Measurements from ENCODE around the gene MEF2C. TPM values are rescaled to one million over a fixed set of nuclear protein-coding genes. Genes with fewer than 3 reads are reported as not detected.
A peak's percentile ranks its signal among the peaks of the same experiment; 100 is the strongest.

The MEF2C gene
- total RNA-seq, 1 donor from 2014 or later, result under 0.01 TPM

- Histone ChIP-seq H3K4me3 (ENCODE audit: low read depth, low read length) (no peak overlapping the region), H3K27me3 (ENCODE audit: control insufficient read depth, insufficient read depth, low read length) (no peaks in the 10 kb centered on the region), H3K36me3 (ENCODE audit: control insufficient read depth, insufficient read depth, low read length) (no peaks in the 10 kb centered on the region)
- TF ChIP-seq, protein P1, sequence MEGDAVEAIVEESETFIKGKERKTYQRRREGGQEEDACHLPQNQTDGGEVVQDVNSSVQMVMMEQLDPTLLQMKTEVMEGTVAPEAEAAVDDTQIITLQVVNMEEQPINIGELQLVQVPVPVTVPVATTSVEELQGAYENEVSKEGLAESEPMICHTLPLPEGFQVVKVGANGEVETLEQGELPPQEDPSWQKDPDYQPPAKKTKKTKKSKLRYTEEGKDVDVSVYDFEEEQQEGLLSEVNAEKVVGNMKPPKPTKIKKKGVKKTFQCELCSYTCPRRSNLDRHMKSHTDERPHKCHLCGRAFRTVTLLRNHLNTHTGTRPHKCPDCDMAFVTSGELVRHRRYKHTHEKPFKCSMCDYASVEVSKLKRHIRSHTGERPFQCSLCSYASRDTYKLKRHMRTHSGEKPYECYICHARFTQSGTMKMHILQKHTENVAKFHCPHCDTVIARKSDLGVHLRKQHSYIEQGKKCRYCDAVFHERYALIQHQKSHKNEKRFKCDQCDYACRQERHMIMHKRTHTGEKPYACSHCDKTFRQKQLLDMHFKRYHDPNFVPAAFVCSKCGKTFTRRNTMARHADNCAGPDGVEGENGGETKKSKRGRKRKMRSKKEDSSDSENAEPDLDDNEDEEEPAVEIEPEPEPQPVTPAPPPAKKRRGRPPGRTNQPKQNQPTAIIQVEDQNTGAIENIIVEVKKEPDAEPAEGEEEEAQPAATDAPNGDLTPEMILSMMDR (IDR thresholded peaks at IDR 0.05; ENCODE audit: insufficient read depth, low read length, severe bottlenecking), result no peak
- DNase-seq (ENCODE audit: low read depth), result no peak
- no peak for FAIRE-seq
These were observed 1.4 kb downstream of the MEF2C start for GRCh38 chr5:88881571-88881971.

DNA sequence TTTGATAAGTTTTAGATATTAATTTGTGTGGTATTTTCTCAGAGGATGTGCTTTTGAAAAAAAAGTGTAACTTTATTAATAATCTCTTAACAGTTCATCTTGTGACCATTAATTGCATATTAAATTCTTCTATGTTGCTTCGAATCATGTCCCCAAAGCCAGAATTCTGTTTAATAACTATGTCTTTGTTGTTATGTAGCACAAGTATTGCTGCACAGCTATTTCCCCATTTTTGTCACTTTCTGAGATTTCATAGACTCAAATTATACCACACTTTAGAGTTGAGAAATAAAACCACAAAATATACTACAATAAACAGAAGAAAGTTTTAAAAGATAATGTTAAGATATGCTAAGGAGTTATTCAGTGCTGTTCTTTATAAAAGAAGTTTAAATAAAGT lies 2.8 kb downstream of the MEF2C start:
- H3K36me3 ChIP-seq (ENCODE audit: control insufficient read depth, insufficient read depth, low read length), result no peaks in the 10 kb centered on the region
- FAIRE-seq (no peak), DNase-seq (ENCODE audit: low read depth) (no peak)
- no peak overlapping the region for H3K4me3 ChIP-seq (ENCODE audit: low read depth, low read length)
- H3K27me3 ChIP-seq (ENCODE audit: control insufficient read depth, insufficient read depth, low read length), result no peaks in the 10 kb centered on the region
- TF ChIP-seq, protein P1 (IDR thresholded peaks at IDR 0.05; ENCODE audit: insufficient read depth, low read length, severe bottlenecking), result no peak

GRCh38 chr5:88879724-88880123 lies 3.3 kb downstream of the MEF2C start:
- no peak for FAIRE-seq
- H3K4me3 ChIP-seq (ENCODE audit: low read depth, low read length), result no peak overlapping the region
- no peak for DNase-seq (ENCODE audit: low read depth)
- TF ChIP-seq, protein P1 (IDR thresholded peaks at IDR 0.05; ENCODE audit: insufficient read depth, low read length, severe bottlenecking), result no peak
- no peaks in the 10 kb centered on the region for H3K36me3 ChIP-seq (ENCODE audit: control insufficient read depth, insufficient read depth, low read length)
- no peaks in the 10 kb centered on the region for H3K27me3 ChIP-seq (ENCODE audit: control insufficient read depth, insufficient read depth, low read length)

GRCh38 chr5:88878976-88879375 lies 4.0 kb downstream of the MEF2C start:
- Histone ChIP-seq H3K4me3 (ENCODE audit: low read depth, low read length) (no peak overlapping the region), H3K36me3 (ENCODE audit: control insufficient read depth, insufficient read depth, low read length) (no peaks in the 10 kb centered on the region), H3K27me3 (ENCODE audit: control insufficient read depth, insufficient read depth, low read length) (no peaks in the 10 kb centered on the region)
- TF ChIP-seq, protein P1 (IDR thresholded peaks at IDR 0.05; ENCODE audit: insufficient read depth, low read length, severe bottlenecking), result no peak
- DNase-seq (ENCODE audit: low read depth), result peak; percentile 72
- no peak for FAIRE-seq

DNA sequence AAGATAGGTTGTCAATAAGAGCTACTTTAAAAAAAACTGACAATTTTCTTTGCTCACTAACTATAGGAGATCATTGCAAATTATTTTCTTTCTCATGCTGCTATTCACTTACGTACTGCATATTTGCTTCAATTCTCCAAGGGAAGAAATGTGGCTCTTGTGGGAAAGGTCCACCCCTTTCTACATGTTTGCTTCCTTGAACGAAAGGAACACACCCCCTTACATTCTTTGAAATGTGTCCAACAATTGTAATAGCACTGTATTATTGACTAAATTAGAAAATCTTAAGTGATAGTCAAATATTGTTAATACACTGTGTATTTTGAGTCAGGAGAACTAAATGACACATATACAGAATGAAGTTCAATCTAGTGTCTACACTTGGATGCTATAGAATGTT lies 5.2 kb downstream of the MEF2C start:
- no peak for FAIRE-seq
- Histone ChIP-seq H3K4me3 (ENCODE audit: low read depth, low read length) (no peak overlapping the region), H3K36me3 (ENCODE audit: control insufficient read depth, insufficient read depth, low read length) (no peaks in the 10 kb centered on the region), H3K27me3 (ENCODE audit: control insufficient read depth, insufficient read depth, low read length) (no peaks in the 10 kb centered on the region)
- DNase-seq (ENCODE audit: low read depth), result peak; percentile 15
- TF ChIP-seq, protein P1 (IDR thresholded peaks at IDR 0.05; ENCODE audit: insufficient read depth, low read length, severe bottlenecking), result no peak

DNA sequence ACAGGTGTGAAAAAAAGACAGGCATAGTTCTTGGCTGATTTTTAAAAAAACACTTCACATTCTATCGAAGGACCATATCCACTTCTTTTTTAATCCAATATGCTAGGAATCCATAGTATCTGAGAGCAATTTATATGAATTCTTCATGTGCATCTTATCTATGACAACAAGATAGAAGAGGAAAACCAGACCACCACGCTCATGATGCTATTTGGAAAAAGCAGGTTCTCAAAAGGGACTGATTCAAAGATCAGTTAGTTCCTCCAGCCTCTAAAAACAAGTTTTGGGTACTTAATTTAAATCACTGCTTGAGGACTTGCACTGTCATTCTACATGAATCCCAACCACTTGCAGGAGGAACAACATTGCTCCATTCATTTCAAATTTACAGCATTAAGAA lies 6.3 kb downstream of the MEF2C start:
- no peak overlapping the region for H3K4me3 ChIP-seq (ENCODE audit: low read depth, low read length)
- no peak for FAIRE-seq
- no peak for DNase-seq (ENCODE audit: low read depth)
- TF ChIP-seq, protein P1 (IDR thresholded peaks at IDR 0.05; ENCODE audit: insufficient read depth, low read length, severe bottlenecking), result no peak
- H3K27me3 ChIP-seq (ENCODE audit: control insufficient read depth, insufficient read depth, low read length), result no peaks in the 10 kb centered on the region
- no peaks in the 10 kb centered on the region for H3K36me3 ChIP-seq (ENCODE audit: control insufficient read depth, insufficient read depth, low read length)
